Measurements from ENCODE around the gene SLIT3.

Gene SLIT3

GRCh38 chr5:169265888-169266287 is 35.1 kb downstream of the SLIT3 start:
- peak; percentile 30 for DNase-seq (ENCODE audit: low read depth, low spot score)

DNA sequence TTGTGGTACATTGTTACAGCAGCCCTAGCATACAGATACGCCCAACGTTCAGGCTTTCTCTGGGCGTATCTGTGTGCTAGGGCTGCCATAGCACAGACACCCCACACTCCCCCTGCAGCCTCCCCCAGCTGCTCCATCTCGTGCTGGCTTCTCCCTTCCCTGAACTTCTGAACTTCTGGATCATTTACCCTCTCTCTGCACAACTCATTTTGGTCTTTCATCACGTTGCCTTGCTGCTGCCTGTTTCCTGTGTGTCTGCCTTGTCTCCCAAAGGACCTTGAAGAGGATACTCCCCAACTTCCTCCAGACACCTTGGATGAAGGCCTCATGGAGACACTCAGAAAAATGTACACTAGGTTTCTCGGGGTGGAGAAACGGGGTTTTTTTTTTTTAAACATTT is 37.3 kb downstream of the SLIT3 start:
- no peak for DNase-seq (ENCODE audit: low read depth, low spot score)

- DNase-seq (ENCODE audit: low read depth, low spot score): no peak
Measured at GRCh38 chr5:169260896-169261569, 39.9 kb downstream of the SLIT3 start.

- DNase-seq (ENCODE audit: low read depth, low spot score): no peak
Measured at GRCh38 chr5:169258372-169259000, 42.5 kb downstream of the SLIT3 start.

DNA sequence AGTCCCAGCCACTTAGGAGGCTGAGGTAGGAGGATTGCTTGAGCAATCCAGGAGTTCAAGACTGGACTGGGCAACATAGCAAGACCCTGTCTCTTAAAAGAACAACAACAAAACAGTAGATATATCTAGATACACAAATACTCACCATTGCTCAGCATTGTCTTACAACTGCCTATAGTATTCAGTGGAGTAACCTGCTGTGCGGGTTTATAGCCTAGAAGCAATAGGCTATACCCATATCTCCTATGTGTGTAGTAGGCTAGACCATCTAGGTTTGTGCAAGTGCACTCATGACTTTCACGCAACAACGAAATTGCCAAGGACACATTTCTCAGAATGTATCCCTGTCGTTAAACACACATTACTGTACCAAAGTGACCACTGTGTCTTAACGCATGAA is 44.7 kb downstream of the SLIT3 start:
- DNase-seq (ENCODE audit: low read depth, low spot score): no peak

- DNase-seq (ENCODE audit: low read depth, low spot score): no peak
Measured at GRCh38 chr5:169253071-169253470, 47.9 kb downstream of the SLIT3 start.

GRCh38 chr5:169251333-169252084 is 49.4 kb downstream of the SLIT3 start:
- no peak for DNase-seq (ENCODE audit: low read depth, low spot score)

- DNase-seq (ENCODE audit: low read depth, low spot score): no peak
Measured at GRCh38 chr5:169250887-169251286, 50.1 kb downstream of the SLIT3 start.

- DNase-seq (ENCODE audit: low read depth, low spot score): no peak
Measured at GRCh38 chr5:169248996-169249395, 51.9 kb downstream of the SLIT3 start.

DNA sequence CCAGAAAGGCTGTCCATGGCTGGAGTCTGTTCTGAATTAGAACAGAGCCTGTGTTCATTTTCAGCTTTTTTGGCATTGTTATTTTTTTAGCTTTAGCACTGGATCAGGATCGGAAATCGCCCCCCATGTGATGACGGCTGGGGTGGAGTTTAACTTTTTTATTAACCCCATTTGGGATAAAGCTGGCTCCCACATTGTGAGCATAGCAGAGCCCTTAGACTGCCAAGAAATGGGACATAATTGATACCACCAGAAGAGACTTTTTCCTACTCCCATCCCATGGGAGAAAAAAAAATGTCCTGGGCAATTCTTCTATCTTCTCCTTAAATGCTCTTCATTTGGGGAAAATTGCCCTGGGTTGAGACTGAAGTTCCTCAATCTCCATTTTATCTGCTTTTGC is 52.4 kb downstream of the SLIT3 start:
- no peak for DNase-seq (ENCODE audit: low read depth, low spot score)

DNA sequence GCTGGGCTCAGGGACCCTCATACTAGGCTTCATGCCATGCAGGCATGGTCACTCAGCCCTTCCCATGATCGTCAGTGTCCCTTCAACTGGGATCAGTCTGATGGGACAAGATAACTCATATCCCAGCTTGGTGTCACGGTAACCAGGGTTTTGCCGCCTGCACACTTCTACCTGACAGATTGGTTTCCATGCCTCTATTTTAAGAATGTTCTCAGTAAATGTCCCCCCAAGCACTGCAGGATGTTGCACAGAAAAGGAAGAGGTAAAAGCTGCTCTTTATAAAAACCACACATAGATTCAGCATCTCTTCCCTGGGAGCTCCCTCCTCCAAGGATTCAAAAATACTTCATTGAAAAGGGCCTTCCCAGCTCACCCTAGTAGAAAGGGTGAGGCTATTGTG is 56.1 kb downstream of the SLIT3 start:
- no peak for DNase-seq (ENCODE audit: low read depth, low spot score)

GRCh38 chr5:169243651-169244422 is 57.1 kb downstream of the SLIT3 start:
- DNase-seq (ENCODE audit: low read depth, low spot score): no peak

DNA sequence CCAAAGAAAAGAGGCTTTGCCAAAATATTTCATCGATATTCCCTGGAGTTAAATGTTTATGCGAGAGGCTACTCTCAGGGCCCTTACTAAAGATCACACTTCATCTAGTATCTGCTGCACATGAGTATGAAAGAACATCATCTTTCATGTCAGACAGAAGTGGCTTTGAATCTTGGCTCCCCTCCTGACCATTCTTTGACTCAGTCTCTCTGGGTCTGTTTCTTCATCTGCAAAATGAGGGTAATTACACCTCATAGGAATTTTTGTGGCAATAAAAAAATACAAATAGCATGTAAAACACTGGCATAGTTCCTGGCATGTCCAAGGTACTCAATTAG is 58.1 kb downstream of the SLIT3 start:
- no peak for DNase-seq (ENCODE audit: low read depth, low spot score)

- DNase-seq (ENCODE audit: low read depth, low spot score): no peak
Measured at GRCh38 chr5:169242175-169242848, 58.6 kb downstream of the SLIT3 start.

GRCh38 chr5:169229342-169229892 is 71.5 kb downstream of the SLIT3 start:
- no peak for DNase-seq (ENCODE audit: low read depth, low spot score)

DNA sequence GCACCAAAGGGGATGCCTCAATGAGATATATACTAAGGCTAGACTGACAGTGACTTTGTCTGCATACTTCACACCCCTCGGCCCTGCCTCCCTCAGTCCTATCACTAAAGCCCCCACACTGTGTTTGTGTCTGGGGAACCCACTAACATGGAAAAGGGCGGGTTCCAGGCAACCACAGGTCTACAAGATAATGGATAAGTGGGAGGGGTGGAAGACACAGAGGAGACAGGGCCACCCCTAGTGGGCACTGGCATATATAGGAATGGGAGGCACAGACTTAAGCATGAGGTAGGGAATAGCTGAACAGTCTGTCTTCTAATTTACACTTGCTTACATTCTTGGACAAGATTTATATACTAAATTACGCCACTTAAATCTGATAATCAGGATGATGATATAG is 74.0 kb downstream of the SLIT3 start:
- DNase-seq (ENCODE audit: low read depth, low spot score): no peak

DNA sequence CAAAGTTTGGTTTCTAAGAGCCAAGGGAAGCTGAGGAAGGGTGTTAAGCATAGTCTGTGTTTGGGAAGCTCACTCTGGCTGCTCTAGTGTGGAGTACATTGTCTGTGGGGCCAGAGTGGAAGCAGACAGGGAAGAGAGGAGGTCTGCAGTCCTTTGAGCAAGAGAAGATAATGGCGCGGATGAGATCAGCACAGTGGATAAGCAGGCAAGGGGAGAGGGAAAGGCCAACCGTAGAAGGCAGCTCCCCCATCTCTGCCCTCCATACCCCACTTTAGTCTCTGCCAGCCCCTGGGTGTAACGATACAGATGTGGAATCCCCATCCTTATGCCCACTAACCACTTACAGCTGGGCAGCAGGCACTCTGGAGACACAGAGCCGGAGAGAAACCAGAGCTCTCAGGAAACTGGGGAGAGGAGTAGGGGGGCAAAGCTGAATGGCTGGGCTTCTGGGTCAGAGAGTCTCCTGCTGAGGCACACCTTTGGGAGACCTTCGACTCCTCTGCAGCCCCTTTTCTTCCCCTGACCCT is 75.0 kb downstream of the SLIT3 start:
- DNase-seq (ENCODE audit: low read depth, low spot score): no peak

GRCh38 chr5:169223595-169223953 is 77.4 kb downstream of the SLIT3 start:
- no peak for DNase-seq (ENCODE audit: low read depth, low spot score)

GRCh38 chr5:169222934-169223594 is 77.9 kb downstream of the SLIT3 start:
- DNase-seq (ENCODE audit: low read depth, low spot score): no peak

DNA sequence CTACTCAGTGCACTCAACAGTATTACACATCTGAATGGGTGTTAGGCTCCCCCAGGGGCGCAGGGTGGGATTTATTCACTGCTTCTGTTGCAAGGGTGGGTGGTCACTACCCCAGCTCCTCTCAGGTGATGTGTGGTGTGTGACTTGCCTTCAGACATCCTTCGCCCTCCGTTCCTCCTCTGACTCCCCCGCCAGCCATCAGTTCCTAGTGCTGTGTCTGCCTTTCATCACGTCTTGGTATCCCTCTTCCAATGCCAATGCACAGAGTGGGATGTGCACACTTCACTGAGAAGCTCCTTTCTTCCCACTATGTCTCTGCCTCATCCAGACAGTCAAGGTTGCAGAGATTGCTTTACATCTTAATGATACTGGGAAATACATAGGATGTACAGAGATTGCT is 79.4 kb downstream of the SLIT3 start:
- DNase-seq (ENCODE audit: low read depth, low spot score): no peak

DNA sequence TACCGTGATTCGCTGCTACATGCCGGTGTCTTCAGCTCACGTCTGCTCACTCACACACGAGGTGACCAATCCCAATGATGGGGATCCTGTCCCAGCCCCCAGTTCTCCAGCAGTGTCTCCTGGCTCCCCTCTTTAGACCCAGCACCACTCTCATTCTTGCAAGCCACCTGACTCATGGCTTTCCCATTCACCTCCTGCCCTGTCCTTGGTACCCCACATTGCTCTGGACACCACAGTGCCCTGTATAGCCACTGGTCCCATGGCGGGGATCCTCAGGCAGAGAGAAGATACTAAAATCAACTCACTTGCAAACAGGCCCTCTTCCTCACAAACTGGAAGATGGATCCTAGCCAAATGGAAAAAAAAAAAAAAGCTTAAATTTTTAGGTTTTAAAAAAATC is 81.0 kb downstream of the SLIT3 start:
- DNase-seq (ENCODE audit: low read depth, low spot score): no peak
